OCI-LY3 (cell line): Measurements from ENCODE around the gene RRM1.

Source experiments
- H2AFZ ChIP-seq: fragments of 200-600, 300-600 bp; shearing (Covaris generic); 2 replicates; pipeline ENCODE4 v1.6.0; 2014; ENCODE audit warnings: antibody characterized with exemption, low read depth, low read length
- H3K27ac ChIP-seq: fragments of 200-600, 300-600 bp; sonication (generic); 2 replicates; pipeline ENCODE4 v1.5.1; 2014; ENCODE audit warnings: mild to moderate bottlenecking, low read length, moderate library complexity, mixed read lengths
- H3K27me3 ChIP-seq: fragments of 200-600, 300-600 bp; sonication (generic); 2 replicates; pipeline ENCODE4 v1.6.1; 2014; ENCODE audit warnings: low read depth, low read length, mixed read lengths
- H3K36me3 ChIP-seq: fragments of 200-600, 300-600 bp; sonication (generic); replicated peaks from 2 replicates; pipeline ENCODE3; 2014; ENCODE audit warnings: low read depth, low read length, mixed read lengths
- H3K4me1 ChIP-seq: fragments of 300-600, 200-600 bp; sonication (generic); 2 replicates; pipeline ENCODE4 v1.6.1; 2014; ENCODE audit warnings: low read length, mixed read lengths
- H3K4me2 ChIP-seq: fragments of 200-600, 300-600 bp; sonication (generic); 2 replicates; pipeline ENCODE4 v1.6.1; 2014; ENCODE audit warnings: low read length, mixed read lengths
- H3K4me3 ChIP-seq: fragments of 300-600, 200-600 bp; sonication (generic); 2 replicates; pipeline ENCODE4 v1.5.1; 2014; ENCODE audit warnings: antibody characterized with exemption, mild to moderate bottlenecking, low read length, moderate library complexity
- H3K79me2 ChIP-seq: fragments of 300-600, 200-600 bp; shearing (Covaris generic); 2 replicates; pipeline ENCODE4 v1.6.1; 2014; ENCODE audit warnings: mild to moderate bottlenecking, low read length, mixed read lengths
- H3K9ac ChIP-seq: fragments of 300-600, 200-600 bp; shearing (Covaris generic); 2 replicates; pipeline ENCODE4 v1.6.0; 2014; ENCODE audit warnings: mild to moderate bottlenecking, low read length, moderate library complexity
- H3K9me3 ChIP-seq: fragments of 200-600, 300-600 bp; shearing (Covaris generic); 2 replicates; pipeline ENCODE4 v1.6.1; 2014; ENCODE audit warnings: low read length, mixed read lengths; ENCODE audit not compliant: insufficient read depth
- H4K20me1 ChIP-seq: fragments of 200-600, 300-600 bp; sonication (generic); 2 replicates; pipeline ENCODE4 v1.6.1; 2016; ENCODE audit warnings: low read length, mixed read lengths; ENCODE audit not compliant: insufficient read depth
- EZH2phosphoT487 ChIP-seq: fragments of 200-600 bp; shearing (Covaris generic); IDR thresholded peaks from 2 replicates; pipeline ENCODE4 v1.6.1; 2018; ENCODE audit warnings: antibody characterized with exemption, mixed run types, low read depth
- TF ChIP-seq, protein P1 (sequence below): fragments of 200-600, 300-600 bp; sonication (generic); IDR thresholded peaks from 2 replicates; pipeline ENCODE4 v1.5.1; 2014; ENCODE audit warnings: antibody characterized with exemption, low read length, low read depth

RRM1 gene

GRCh38 chr11:4085575-4085974, 9.0 kb upstream of the RRM1 start:
- Histone ChIP-seq H3K9me3 (no peaks in the 10 kb centered on the region), H3K36me3 (peaks cover 8% of the 10 kb centered on the region), H3K27me3 (no peaks in the 10 kb centered on the region)

DNA sequence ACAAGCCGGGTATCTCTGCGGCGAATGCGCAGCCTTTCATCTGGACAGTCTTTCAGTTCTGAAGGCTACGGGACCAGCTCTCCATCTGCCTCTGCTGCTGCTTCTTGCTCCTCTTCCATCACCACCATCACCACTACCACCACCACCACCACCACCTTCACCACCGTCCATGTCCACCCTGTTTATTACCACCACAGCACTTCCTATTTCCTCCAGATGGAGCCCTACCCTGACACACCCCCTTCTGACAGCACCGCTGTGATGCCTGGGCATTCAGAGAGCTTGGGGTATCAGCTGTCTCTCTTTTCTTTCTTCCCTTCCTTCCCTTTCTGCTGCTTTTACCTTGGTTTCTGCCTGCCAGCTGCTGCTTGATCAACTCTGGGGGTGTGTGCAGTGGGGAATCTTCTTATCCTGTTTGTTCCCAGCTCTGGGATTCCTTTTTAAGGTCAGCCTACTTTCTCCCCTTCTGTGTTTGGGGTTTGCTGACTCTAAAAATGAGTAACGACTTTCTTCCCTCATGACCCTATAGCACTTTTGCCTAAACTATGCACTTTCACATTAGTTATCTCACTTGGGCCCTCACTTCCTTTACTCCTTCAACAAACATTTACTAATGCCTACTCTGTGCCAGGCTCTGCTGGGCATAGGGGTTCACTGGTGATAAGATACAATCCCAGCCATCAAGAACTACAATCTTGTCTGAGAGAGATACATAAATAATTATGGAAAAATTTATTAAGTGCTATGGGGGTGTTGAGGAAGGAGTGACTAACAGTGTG, 7.8 kb upstream of the RRM1 start:
- no peak for TF ChIP-seq EZH2phosphoT487
- TF ChIP-seq, protein P1, sequence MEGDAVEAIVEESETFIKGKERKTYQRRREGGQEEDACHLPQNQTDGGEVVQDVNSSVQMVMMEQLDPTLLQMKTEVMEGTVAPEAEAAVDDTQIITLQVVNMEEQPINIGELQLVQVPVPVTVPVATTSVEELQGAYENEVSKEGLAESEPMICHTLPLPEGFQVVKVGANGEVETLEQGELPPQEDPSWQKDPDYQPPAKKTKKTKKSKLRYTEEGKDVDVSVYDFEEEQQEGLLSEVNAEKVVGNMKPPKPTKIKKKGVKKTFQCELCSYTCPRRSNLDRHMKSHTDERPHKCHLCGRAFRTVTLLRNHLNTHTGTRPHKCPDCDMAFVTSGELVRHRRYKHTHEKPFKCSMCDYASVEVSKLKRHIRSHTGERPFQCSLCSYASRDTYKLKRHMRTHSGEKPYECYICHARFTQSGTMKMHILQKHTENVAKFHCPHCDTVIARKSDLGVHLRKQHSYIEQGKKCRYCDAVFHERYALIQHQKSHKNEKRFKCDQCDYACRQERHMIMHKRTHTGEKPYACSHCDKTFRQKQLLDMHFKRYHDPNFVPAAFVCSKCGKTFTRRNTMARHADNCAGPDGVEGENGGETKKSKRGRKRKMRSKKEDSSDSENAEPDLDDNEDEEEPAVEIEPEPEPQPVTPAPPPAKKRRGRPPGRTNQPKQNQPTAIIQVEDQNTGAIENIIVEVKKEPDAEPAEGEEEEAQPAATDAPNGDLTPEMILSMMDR = no peak
- Histone ChIP-seq H3K4me3 (no peak overlapping the region), H4K20me1 (peaks cover 2% of the 10 kb centered on the region; the same call in 1 of the 2 replicates), H3K36me3 (peaks cover 8% of the 10 kb centered on the region), H3K27ac (no peak overlapping the region), H3K27me3 (no peaks in the 10 kb centered on the region), H2AFZ (no peak overlapping the region), H3K79me2 (no peaks in the 10 kb centered on the region), H3K4me2 (no peak overlapping the region), H3K9me3 (no peaks in the 10 kb centered on the region), H3K4me1 (peaks cover 9% of the 10 kb centered on the region), H3K9ac (no peak overlapping the region)

More at GRCh38 chr11:4085575-4085974, 9.0 kb upstream of the RRM1 start:
- Histone ChIP-seq H3K79me2 (no peaks in the 10 kb centered on the region), H4K20me1 (peaks cover 2% of the 10 kb centered on the region; the same call in 1 of the 2 replicates), H3K9ac (no peak overlapping the region), H2AFZ (no peak overlapping the region), H3K4me1 (peaks cover 9% of the 10 kb centered on the region), H3K4me3 (no peak overlapping the region), H3K4me2 (peak overlapping the region; percentile 12; the same call in 1 of the 2 replicates), H3K27ac (no peak overlapping the region)
- TF ChIP-seq, protein P1 = no peak
- TF ChIP-seq EZH2phosphoT487 = no peak

GRCh38 chr11:4087551-4087950, 7.0 kb upstream of the RRM1 start:
- Histone ChIP-seq H3K4me1 (peaks cover 9% of the 10 kb centered on the region), H3K27me3 (no peaks in the 10 kb centered on the region), H3K79me2 (no peaks in the 10 kb centered on the region), H3K27ac (no peak overlapping the region), H3K9ac (no peak overlapping the region), H3K4me3 (no peak overlapping the region), H2AFZ (no peak overlapping the region), H4K20me1 (peaks cover 2% of the 10 kb centered on the region; the same call in 1 of the 2 replicates), H3K36me3 (peaks cover 8% of the 10 kb centered on the region), H3K9me3 (no peaks in the 10 kb centered on the region), H3K4me2 (no peak overlapping the region)
- TF ChIP-seq, protein P1 = no peak
- TF ChIP-seq EZH2phosphoT487 = no peak

DNA sequence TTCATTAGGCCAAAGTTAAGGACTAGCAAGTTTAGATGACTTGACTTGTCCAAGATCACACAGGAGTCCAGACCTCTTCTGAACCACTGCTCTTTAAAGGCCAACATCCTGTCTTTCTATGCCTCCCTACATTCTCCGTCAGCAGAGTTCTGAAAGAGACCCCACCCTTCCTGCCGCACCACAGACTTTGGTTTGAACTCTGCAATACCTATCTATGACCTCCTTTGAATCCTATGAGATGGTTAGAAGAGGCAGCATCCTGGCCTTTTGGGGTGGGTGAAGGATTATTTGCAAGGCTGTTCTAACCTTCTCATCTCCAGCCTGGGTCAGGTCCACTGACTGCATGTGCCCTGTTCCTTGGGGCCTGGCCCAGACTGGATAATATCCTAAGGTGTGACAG, 4.3 kb upstream of the RRM1 start:
- Histone ChIP-seq H3K4me2 (no peak overlapping the region), H3K9me3 (no peaks in the 10 kb centered on the region), H3K79me2 (peaks cover 13% of the 10 kb centered on the region), H3K4me3 (no peak overlapping the region), H3K27ac (no peak overlapping the region), H3K9ac (no peak overlapping the region), H3K27me3 (no peaks in the 10 kb centered on the region), H4K20me1 (peaks cover 2% of the 10 kb centered on the region; the same call in 1 of the 2 replicates), H3K4me1 (peaks cover 9% of the 10 kb centered on the region), H3K36me3 (peaks cover 8% of the 10 kb centered on the region), H2AFZ (no peak overlapping the region)
- no peak for TF ChIP-seq EZH2phosphoT487
- TF ChIP-seq, protein P1 = no peak
